Testis (tissue), 3 donors: ENCODE results near the gene SLCO4A1. TPM values are rescaled to one million over a fixed set of nuclear protein-coding genes. Genes with fewer than 3 reads are reported as not detected.
A peak's percentile ranks its signal among the peaks of the same experiment; 100 is the strongest.

Experiments used
- DNase-seq: peaks from one replicate; pipeline ENCODE4 v3.0.0-alpha.2; 2019
- H3K27ac ChIP-seq, 2 donors: fragments of 200-600 bp; sonication (generic); one replicate each; pipeline ENCODE4 v1.5.1; 2019
- H3K27me3 ChIP-seq: fragments of 200-600 bp; sonication (generic); one replicate; pipeline ENCODE4 v1.5.1; 2019
- H3K36me3 ChIP-seq: fragments of 200-600 bp; sonication (generic); one replicate; pipeline ENCODE4 v1.5.1; 2017; ENCODE audit warnings: low read depth; ENCODE audit errors: missing control alignments
- H3K4me1 ChIP-seq: fragments of 200-600 bp; sonication (generic); one replicate; pipeline ENCODE4 v1.5.1; 2019
- H3K4me3 ChIP-seq, 2 donors: fragments of 200-600 bp; sonication (generic); one replicate each; pipeline ENCODE4 v1.5.1; 2017 to 2019
- H3K9me3 ChIP-seq: fragments of 200-600 bp; sonication (generic); one replicate; pipeline ENCODE4 v1.5.1; 2017
- POLR2A ChIP-seq: fragments of 450-650 bp; IDR thresholded peaks from one replicate; pipeline ENCODE4 v1.6.1; 2017; ENCODE audit warnings: antibody characterized with exemption, mild to moderate bottlenecking, moderate library complexity
- WGBS, 2 donors: methylation state at CpG; one replicate each; pipeline ENCODE4 v1.1.5; 2018; 5-methylcytosine and 5-hydroxymethylcytosine counted together
- intact Hi-C: fragments of 100-400 bp; cut with DNase I; formaldehyde crosslinking; loops from one replicate; pipeline ENCODE4 v1.15.1; 2023; ENCODE audit warnings: low total_unique reads
- polyA plus RNA-seq: library from polyadenylated mRNA; stranded (reverse); fragments of 350-450 nt; fragmentation: Illumina TruSeq; extraction: RNeasy Lipid Tissue Mini Kit (QIAGEN cat#74804); gene quantifications from one replicate; pipeline ENCODE4 v1.2.3, GENCODE V29; 2014; ENCODE audit warnings: low read depth, low replicate concordance; ENCODE audit not compliant: insufficient read depth
- total RNA-seq, 2 donors: library from RNA; depleted of rRNA; stranded (reverse); fragments of >200 nt; gene quantifications; one replicate each; pipeline ENCODE4 v1.2.3, GENCODE V29; 2016
- TF ChIP-seq, protein P1 (sequence below), 3 experiments: fragments of 450-650 bp in 2 of 3; fragments of 200-600 bp in 1 of 3; sonication (generic) in 1 of 3; IDR thresholded peaks; one replicate each; pipeline ENCODE4 v1.5.1; 2016 to 2019; ENCODE audit warnings: antibody characterized with exemption in 3 of 3, mild to moderate bottlenecking in 2 of 3, moderate library complexity in 1 of 3

SLCO4A1 gene
- total and polyA plus RNA-seq, 3 donors from 2014 or later: 4.2 to 14.2 (median 9.8) TPM

DNA sequence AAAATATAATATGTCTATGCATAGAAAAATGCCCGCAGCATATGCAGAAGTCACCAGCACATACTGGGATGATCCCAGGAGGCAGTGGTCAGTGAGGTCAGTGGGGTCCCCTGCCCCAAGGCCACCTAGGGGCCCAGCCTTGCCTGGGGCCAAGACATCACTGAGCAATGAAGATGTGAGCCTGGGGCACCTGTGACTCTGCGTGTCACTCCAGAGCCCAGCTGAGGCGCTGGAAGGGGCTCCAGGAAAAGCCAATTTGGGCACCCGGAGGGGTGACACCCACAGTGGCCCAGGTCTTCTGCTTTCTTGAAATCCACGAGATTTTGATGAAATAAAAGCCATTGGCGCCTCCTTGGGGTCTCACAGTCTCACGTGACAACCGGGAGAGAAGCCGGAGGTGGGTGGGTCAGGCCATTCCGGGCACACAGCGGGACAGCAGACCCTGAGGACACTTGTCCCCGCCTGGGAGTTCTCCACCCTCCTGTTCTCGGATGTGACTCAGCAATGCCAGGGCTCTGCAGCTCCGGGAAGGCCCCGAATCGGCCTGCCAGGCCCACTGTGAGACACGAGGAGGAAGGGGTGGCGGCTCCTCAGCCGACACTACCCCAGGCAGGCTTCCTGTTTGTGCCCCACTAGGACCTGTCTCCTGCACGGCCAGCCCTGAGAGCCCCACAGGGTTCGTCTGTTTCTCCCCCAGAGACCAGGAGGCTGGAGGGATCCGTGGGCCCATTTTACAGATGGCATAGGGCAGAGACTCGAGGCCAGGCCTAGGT is 24.4 kb upstream of the SLCO4A1 start:
- TF ChIP-seq, protein P1, sequence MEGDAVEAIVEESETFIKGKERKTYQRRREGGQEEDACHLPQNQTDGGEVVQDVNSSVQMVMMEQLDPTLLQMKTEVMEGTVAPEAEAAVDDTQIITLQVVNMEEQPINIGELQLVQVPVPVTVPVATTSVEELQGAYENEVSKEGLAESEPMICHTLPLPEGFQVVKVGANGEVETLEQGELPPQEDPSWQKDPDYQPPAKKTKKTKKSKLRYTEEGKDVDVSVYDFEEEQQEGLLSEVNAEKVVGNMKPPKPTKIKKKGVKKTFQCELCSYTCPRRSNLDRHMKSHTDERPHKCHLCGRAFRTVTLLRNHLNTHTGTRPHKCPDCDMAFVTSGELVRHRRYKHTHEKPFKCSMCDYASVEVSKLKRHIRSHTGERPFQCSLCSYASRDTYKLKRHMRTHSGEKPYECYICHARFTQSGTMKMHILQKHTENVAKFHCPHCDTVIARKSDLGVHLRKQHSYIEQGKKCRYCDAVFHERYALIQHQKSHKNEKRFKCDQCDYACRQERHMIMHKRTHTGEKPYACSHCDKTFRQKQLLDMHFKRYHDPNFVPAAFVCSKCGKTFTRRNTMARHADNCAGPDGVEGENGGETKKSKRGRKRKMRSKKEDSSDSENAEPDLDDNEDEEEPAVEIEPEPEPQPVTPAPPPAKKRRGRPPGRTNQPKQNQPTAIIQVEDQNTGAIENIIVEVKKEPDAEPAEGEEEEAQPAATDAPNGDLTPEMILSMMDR (IDR thresholded peaks at IDR 0.05): no peak
- TF ChIP-seq POLR2A: no peak
- peak overlapping the region; percentile 24 to 50 for H3K27ac ChIP-seq
- WGBS, 2 donors: 79 to 86% methylated on average over 6 to 23 of the region's 23 CpGs

DNA sequence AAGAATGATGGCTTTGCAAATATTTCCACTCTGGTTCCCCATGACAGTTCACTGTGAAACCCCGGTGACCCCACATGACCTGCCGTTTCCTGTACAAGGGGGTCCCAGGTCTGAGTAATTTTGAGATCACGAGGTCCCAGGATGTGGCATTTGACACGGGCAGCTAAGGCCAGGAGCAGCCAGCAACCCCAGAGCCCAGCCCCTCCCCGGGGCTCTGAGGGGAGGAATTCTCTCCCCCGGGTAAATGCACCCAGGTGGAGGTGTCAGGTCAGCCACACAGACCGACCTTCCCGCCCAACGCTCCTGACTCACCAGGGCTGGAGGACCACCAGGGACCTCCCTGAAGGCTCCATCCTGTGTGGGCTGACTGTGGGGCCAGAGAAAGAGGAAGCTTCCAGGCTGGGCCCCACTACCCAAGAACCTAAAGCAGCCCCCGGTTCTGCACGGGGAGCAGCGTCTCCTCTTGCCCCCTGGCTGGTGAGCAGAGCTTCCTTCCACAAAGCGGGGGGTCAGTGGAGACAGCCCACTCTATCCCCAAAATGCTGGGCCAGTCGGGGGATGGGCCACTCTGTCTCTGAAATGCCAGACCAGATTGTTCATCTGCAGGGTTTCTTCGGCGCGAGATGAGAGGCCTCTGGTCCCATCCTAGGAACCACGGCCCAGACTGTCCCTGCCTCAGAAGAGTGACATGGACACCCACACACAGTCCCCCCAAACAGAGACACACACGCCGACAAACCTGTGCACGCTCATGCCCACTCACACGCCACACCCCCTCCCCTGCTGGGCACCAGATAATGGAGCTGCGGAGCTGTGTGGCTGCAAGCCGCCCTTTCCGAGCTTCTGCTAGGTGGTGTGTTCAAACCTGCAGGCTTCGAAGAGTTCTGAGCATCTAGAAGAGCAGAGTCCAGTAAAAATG is 23.4 kb upstream of the SLCO4A1 start:
- TF ChIP-seq POLR2A: no peak
- TF ChIP-seq, protein P1 (IDR thresholded peaks at IDR 0.05): no peak
- Histone ChIP-seq H3K27ac (no peak overlapping the region), H3K4me3 (no peak overlapping the region), H3K36me3 (no peaks in the 10 kb centered on the region), H3K9me3 (no peaks in the 10 kb centered on the region), H3K4me1 (peaks cover 25% of the 10 kb centered on the region), H3K27me3 (no peaks in the 10 kb centered on the region)
- WGBS, 2 donors: 77 to 86% methylated on average over 11 to 26 of the region's 26 CpGs
- DNase-seq: no peak
- intact Hi-C loops: loop anchor here (5.0 kb wide), 1 partner anchor 122 kb away; no protein-coding TSS in a partner anchor

More for the DNA sequence above, 24.4 kb upstream of the SLCO4A1 start:
- intact Hi-C loops: loop anchor here (5.0 kb wide), 1 partner anchor 121 kb away; no protein-coding TSS in a partner anchor
- H3K36me3 ChIP-seq: no peaks in the 10 kb centered on the region
- no peak for DNase-seq
- H3K4me3 ChIP-seq: no peak overlapping the region
- no peaks in the 10 kb centered on the region for H3K9me3 ChIP-seq
- H3K27me3 ChIP-seq: no peaks in the 10 kb centered on the region
- peaks cover 15% of the 10 kb centered on the region for H3K4me1 ChIP-seq

DNA sequence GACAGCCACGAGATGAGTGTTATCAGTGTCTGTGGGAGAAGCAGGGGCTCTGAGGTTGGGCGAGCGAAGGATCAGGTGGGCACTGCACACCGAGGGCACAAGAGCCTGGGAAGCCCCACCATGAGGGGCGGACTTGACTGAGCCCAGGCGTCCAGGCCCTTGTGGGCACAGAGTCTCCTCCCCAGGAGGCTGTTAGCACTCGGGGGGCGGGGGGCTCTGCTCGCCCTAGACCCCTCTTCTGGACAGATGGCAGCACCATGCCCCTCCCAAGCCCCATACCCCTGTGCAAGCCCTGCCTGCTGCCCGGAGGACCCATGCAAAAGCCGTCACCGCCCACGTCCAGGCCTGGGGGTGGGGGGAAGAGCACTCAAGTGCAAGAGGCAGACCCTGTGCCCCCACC is 21.7 kb upstream of the SLCO4A1 start:
- TF ChIP-seq, protein P1 (IDR thresholded peaks at IDR 0.05): no peak
- TF ChIP-seq POLR2A: no peak
- Histone ChIP-seq H3K9me3 (no peaks in the 10 kb centered on the region), H3K27ac (no peak overlapping the region), H3K27me3 (no peaks in the 10 kb centered on the region), H3K36me3 (no peaks in the 10 kb centered on the region), H3K4me3 (no peak overlapping the region), H3K4me1 (peaks cover 34% of the 10 kb centered on the region)
- WGBS, 2 donors: 81 to 88% methylated on average over 1 to 13 of the region's 13 CpGs
- intact Hi-C loops: no loop called here
- no peak for DNase-seq

- Histone ChIP-seq H3K4me3 (no peak overlapping the region), H3K27me3 (no peaks in the 10 kb centered on the region), H3K36me3 (no peaks in the 10 kb centered on the region), H3K9me3 (no peaks in the 10 kb centered on the region), H3K27ac (no peak overlapping the region), H3K4me1 (peaks cover 34% of the 10 kb centered on the region)
- DNase-seq: no peak
- intact Hi-C loops: no loop called here
- 85 to 92% methylated on average over 27 to 34 of the region's 34 CpGs for WGBS, 2 donors
- TF ChIP-seq, protein P1 (IDR thresholded peaks at IDR 0.05): no peak
Observed at GRCh38 chr20:62621251-62622110, 20.8 kb upstream of the SLCO4A1 start.
